Loucy (cell line): ENCODE data around the gene MTARC2.
"Not testable (repeated sequence)": the region's sequence is repeated elsewhere in the genome, so short reads cannot be mapped to it uniquely, and the experiment has no call there.

ENCODE experiments used
- H2AFZ ChIP-seq: fragments of 200-600 bp; sonication (generic); 2 replicates; pipeline ENCODE4 v1.6.0; 2016; ENCODE audit warnings: antibody characterized with exemption, mild to moderate bottlenecking, low read length, moderate library complexity
- H3F3A ChIP-seq: fragments of 200-600 bp; 2 replicates; pipeline ENCODE4 v1.6.0; 2016; ENCODE audit warnings: antibody characterized with exemption, low read depth, mild to moderate bottlenecking
- H3K27me3 ChIP-seq: fragments of 200-600 bp; sonication (generic); 2 replicates; pipeline ENCODE4 v1.6.1; 2014; ENCODE audit warnings: low read length, mild to moderate bottlenecking; ENCODE audit not compliant: insufficient read depth, poor library complexity, severe bottlenecking
- H3K36me3 ChIP-seq: fragments of 200-600 bp; sonication (generic); 2 replicates; pipeline ENCODE4 v1.6.1; 2016; ENCODE audit warnings: low read length; ENCODE audit not compliant: insufficient read depth
- H3K4me1 ChIP-seq: fragments of 200-600 bp; sonication (generic); 2 replicates; pipeline ENCODE4 v1.5.1; 2014; ENCODE audit warnings: low read length, mild to moderate bottlenecking; ENCODE audit not compliant: insufficient read depth, poor library complexity, severe bottlenecking
- H3K4me2 ChIP-seq: fragments of 200-600 bp; sonication (generic); 2 replicates; pipeline ENCODE4 v1.6.0; 2014; ENCODE audit warnings: antibody characterized with exemption, low read length, low read depth, mild to moderate bottlenecking; ENCODE audit not compliant: poor library complexity, severe bottlenecking
- H3K4me3 ChIP-seq: fragments of 200-600 bp; sonication (generic); 2 replicates; pipeline ENCODE4 v1.5.1; 2014; ENCODE audit warnings: low read length, mild to moderate bottlenecking, mixed read lengths; ENCODE audit not compliant: poor library complexity, severe bottlenecking
- H3K79me2 ChIP-seq: fragments of 200-600 bp; sonication (generic); 2 replicates; pipeline ENCODE4 v1.6.1; 2014; ENCODE audit warnings: low read length; ENCODE audit not compliant: insufficient read depth
- H3K9ac ChIP-seq: fragments of 200-600 bp; sonication (generic); 2 replicates; pipeline ENCODE4 v1.6.0; 2014; ENCODE audit warnings: mild to moderate bottlenecking, low read depth, low read length, moderate library complexity; ENCODE audit not compliant: poor library complexity, severe bottlenecking
- H3K9me2 ChIP-seq: fragments of 200-600 bp; sonication (generic); replicated peaks from 2 replicates; pipeline ENCODE4 v1.6.1; 2016; ENCODE audit warnings: low read depth, low read length, mixed read lengths
- H3K9me3 ChIP-seq: fragments of 200-600 bp; sonication (generic); 2 replicates; pipeline ENCODE4 v1.6.1; 2014; ENCODE audit warnings: mild to moderate bottlenecking, antibody characterized with exemption, low read length, low read depth; ENCODE audit not compliant: insufficient read depth
- H4K20me1 ChIP-seq: fragments of 200-600 bp; sonication (generic); 2 replicates; pipeline ENCODE4 v1.6.0; 2014; ENCODE audit warnings: antibody characterized with exemption, low read length, mild to moderate bottlenecking; ENCODE audit not compliant: insufficient read depth, poor library complexity, severe bottlenecking
- CTCF ChIP-seq: fragments of 200-600 bp; sonication (generic); conservative IDR thresholded peaks from 2 replicates; pipeline ENCODE4 v1.5.1; 2014; ENCODE audit warnings: mild to moderate bottlenecking, antibody characterized with exemption, low read length
- EZH2phosphoT487 ChIP-seq: fragments of 200-600 bp; IDR thresholded peaks from 2 replicates; pipeline ENCODE4 v1.6.1; 2018; ENCODE audit warnings: antibody characterized with exemption, mild to moderate bottlenecking, moderate library complexity, borderline replicate concordance

The MTARC2 gene

GRCh38 chr1:220717800-220718640 lies 30.1 kb upstream of the MTARC2 start:
- H3K9me3 ChIP-seq, result 0 out of 2 replicates have a peak, but pooled peaks cover 7% of the 10 kb centered on the region
- no peak overlapping the region for H3K4me2 ChIP-seq
- TF ChIP-seq EZH2phosphoT487, result no peak
- TF ChIP-seq CTCF, result no peak
- no peaks in the 10 kb centered on the region for H3K79me2 ChIP-seq
- no peak overlapping the region for H3K9ac ChIP-seq
- H3K9me2 ChIP-seq, result no peaks in the 10 kb centered on the region
- no peaks in the 10 kb centered on the region for H3K27me3 ChIP-seq
- H3F3A ChIP-seq, result no peaks in the 10 kb centered on the region
- no peak overlapping the region for H2AFZ ChIP-seq
- no peak overlapping the region for H3K4me3 ChIP-seq
- no peaks in the 10 kb centered on the region for H4K20me1 ChIP-seq
- no peaks in the 10 kb centered on the region for H3K4me1 ChIP-seq
- no peaks in the 10 kb centered on the region for H3K36me3 ChIP-seq

- H3K27me3 ChIP-seq, result peaks cover 11% of the 10 kb centered on the region
- not testable (repeated sequence) for H2AFZ ChIP-seq, H4K20me1 ChIP-seq, H3K9ac ChIP-seq, H3K9me3 ChIP-seq, H3K79me2 ChIP-seq, H3K4me1 ChIP-seq, H3K4me2 ChIP-seq, H3K9me2 ChIP-seq, H3F3A ChIP-seq, H3K4me3 ChIP-seq, H3K36me3 ChIP-seq
Observed at GRCh38 chr1:220721266-220721665, 26.9 kb upstream of the MTARC2 start.

- H3F3A ChIP-seq, result no peaks in the 10 kb centered on the region
- no peaks in the 10 kb centered on the region for H3K9me2 ChIP-seq
- no peak overlapping the region for H3K4me2 ChIP-seq
- H2AFZ ChIP-seq, result no peak overlapping the region
- no peaks in the 10 kb centered on the region for H3K79me2 ChIP-seq
- no peaks in the 10 kb centered on the region for H4K20me1 ChIP-seq
- peaks cover 42% of the 10 kb centered on the region for H3K27me3 ChIP-seq
- H3K9ac ChIP-seq, result no peak overlapping the region
- H3K4me1 ChIP-seq, result no peaks in the 10 kb centered on the region
- no peaks in the 10 kb centered on the region for H3K36me3 ChIP-seq
- TF ChIP-seq EZH2phosphoT487 (no peak), CTCF (peak; percentile 55)
- no peak overlapping the region for H3K4me3 ChIP-seq
- H3K9me3 ChIP-seq, result no peaks in the 10 kb centered on the region
Observed at GRCh38 chr1:220726634-220727033, 21.5 kb upstream of the MTARC2 start.

- Histone ChIP-seq H3K4me3 (no peak overlapping the region), H2AFZ (no peak overlapping the region), H3K9ac (no peak overlapping the region)
Observed at GRCh38 chr1:220727519-220727918, 20.6 kb upstream of the MTARC2 start.

More at GRCh38 chr1:220727519-220727918, 20.6 kb upstream of the MTARC2 start:
- Histone ChIP-seq H3K4me1 (no peaks in the 10 kb centered on the region), H3K9me2 (no peaks in the 10 kb centered on the region), H3K79me2 (no peaks in the 10 kb centered on the region), H3K4me2 (no peak overlapping the region), H3K27me3 (peaks cover 49% of the 10 kb centered on the region), H4K20me1 (no peaks in the 10 kb centered on the region), H3K36me3 (no peaks in the 10 kb centered on the region), H3F3A (no peaks in the 10 kb centered on the region), H3K9me3 (no peaks in the 10 kb centered on the region)
- TF ChIP-seq CTCF (no peak), EZH2phosphoT487 (no peak)
